SU-DHL-6 (cell line): ENCODE measurements around the gene FAM200A.

Experiments
- H2AFZ ChIP-seq: fragments of 200-600 bp; sonication (generic); 2 replicates; pipeline ENCODE4 v1.6.1; 2014; ENCODE audit warnings: low read depth, mild to moderate bottlenecking, moderate library complexity, mixed read lengths, antibody characterized with exemption, low read length; ENCODE audit not compliant: severe bottlenecking
- H3F3A ChIP-seq: fragments of 200-600 bp; shearing (Covaris generic); 2 replicates; pipeline ENCODE4 v1.6.0; 2016; ENCODE audit warnings: antibody characterized with exemption, mild to moderate bottlenecking; ENCODE audit not compliant: insufficient read depth
- H3K27ac ChIP-seq: fragments of 200-600 bp; sonication (generic); 2 replicates; pipeline ENCODE4 v1.5.1; 2016; ENCODE audit warnings: low read depth, mild to moderate bottlenecking, low read length, moderate library complexity, mixed read lengths
- H3K27me3 ChIP-seq: fragments of 200-600 bp; sonication (generic), shearing (Covaris generic); 2 replicates; pipeline ENCODE4 v1.6.0; 2014; ENCODE audit warnings: mild to moderate bottlenecking, low read length
- H3K36me3 ChIP-seq: fragments of 200-600 bp; sonication (generic); 2 replicates; pipeline ENCODE4 v1.6.1; 2014; ENCODE audit warnings: mild to moderate bottlenecking, low read length, mixed read lengths
- H3K4me2 ChIP-seq: fragments of 300-600, 200-600 bp; shearing (Covaris generic), sonication (generic); 2 replicates; pipeline ENCODE4 v1.6.0; 2014; ENCODE audit warnings: low read length, low read depth, mild to moderate bottlenecking; ENCODE audit not compliant: poor library complexity, severe bottlenecking
- H3K4me3 ChIP-seq: fragments of 200-600 bp; sonication (generic); 2 replicates; pipeline ENCODE4 v1.5.1; 2014; ENCODE audit warnings: antibody characterized with exemption, low read length, mild to moderate bottlenecking, mixed read lengths; ENCODE audit not compliant: insufficient read depth, poor library complexity, severe bottlenecking
- H3K79me2 ChIP-seq: fragments of 200-600 bp; sonication (generic); 2 replicates; pipeline ENCODE4 v1.6.1; 2014; ENCODE audit warnings: mild to moderate bottlenecking, low read length, moderate library complexity; ENCODE audit not compliant: insufficient read depth
- H3K9ac ChIP-seq: fragments of 200-600 bp; sonication (generic); 2 replicates; pipeline ENCODE4 v1.7.0; 2014; ENCODE audit warnings: mild to moderate bottlenecking, low read length
- H3K9me2 ChIP-seq: fragments of 200-600 bp; sonication (generic); replicated peaks from 2 replicates; pipeline ENCODE4 v1.6.1; 2014; ENCODE audit warnings: low read length; ENCODE audit not compliant: insufficient read depth
- H3K9me3 ChIP-seq: fragments of 200-600 bp; sonication (generic); 2 replicates; pipeline ENCODE4 v1.6.1; 2014; ENCODE audit warnings: low read length, mixed read lengths; ENCODE audit not compliant: insufficient read depth
- H4K20me1 ChIP-seq: fragments of 200-600 bp; sonication (generic); 2 replicates; pipeline ENCODE4 v1.6.1; 2014; ENCODE audit warnings: low read depth, mild to moderate bottlenecking, antibody characterized with exemption, low read length, moderate library complexity, mixed read lengths
- CTCF ChIP-seq: fragments of 200-600 bp; sonication (generic); IDR thresholded peaks from one replicate; pipeline ENCODE4 v1.5.1; 2017; ENCODE audit warnings: antibody characterized with exemption, mild to moderate bottlenecking, low read length, moderate library complexity; ENCODE audit not compliant: insufficient read depth, poor library complexity, severe bottlenecking
- EZH2phosphoT487 ChIP-seq: fragments of 200-600 bp; sonication (generic), shearing (Covaris generic); conservative IDR thresholded peaks from 2 replicates; pipeline ENCODE4 v1.6.1; 2018; ENCODE audit warnings: mild to moderate bottlenecking, antibody characterized with exemption, low read length, moderate library complexity, mixed read lengths

The FAM200A gene

GRCh38 chr7:99579956-99580777 is 28.3 kb upstream of the FAM200A start:
- Histone ChIP-seq H4K20me1 (no peaks in the 10 kb centered on the region), H2AFZ (no peak overlapping the region), H3K27ac (no peak overlapping the region), H3K4me2 (peak overlapping the region; percentile 32), H3K79me2 (no peaks in the 10 kb centered on the region), H3K9me2 (no peaks in the 10 kb centered on the region), H3K4me3 (no peak overlapping the region), H3K9me3 (no peaks in the 10 kb centered on the region), H3K27me3 (no peaks in the 10 kb centered on the region), H3K9ac (peak overlapping the region; percentile 10; the same call in 1 of the 2 replicates), H3F3A (0 out of 2 replicates have a peak, but pooled peaks cover 9% of the 10 kb centered on the region), H3K36me3 (no peaks in the 10 kb centered on the region)
- TF ChIP-seq EZH2phosphoT487 (no peak), CTCF (peak; percentile 23)

DNA sequence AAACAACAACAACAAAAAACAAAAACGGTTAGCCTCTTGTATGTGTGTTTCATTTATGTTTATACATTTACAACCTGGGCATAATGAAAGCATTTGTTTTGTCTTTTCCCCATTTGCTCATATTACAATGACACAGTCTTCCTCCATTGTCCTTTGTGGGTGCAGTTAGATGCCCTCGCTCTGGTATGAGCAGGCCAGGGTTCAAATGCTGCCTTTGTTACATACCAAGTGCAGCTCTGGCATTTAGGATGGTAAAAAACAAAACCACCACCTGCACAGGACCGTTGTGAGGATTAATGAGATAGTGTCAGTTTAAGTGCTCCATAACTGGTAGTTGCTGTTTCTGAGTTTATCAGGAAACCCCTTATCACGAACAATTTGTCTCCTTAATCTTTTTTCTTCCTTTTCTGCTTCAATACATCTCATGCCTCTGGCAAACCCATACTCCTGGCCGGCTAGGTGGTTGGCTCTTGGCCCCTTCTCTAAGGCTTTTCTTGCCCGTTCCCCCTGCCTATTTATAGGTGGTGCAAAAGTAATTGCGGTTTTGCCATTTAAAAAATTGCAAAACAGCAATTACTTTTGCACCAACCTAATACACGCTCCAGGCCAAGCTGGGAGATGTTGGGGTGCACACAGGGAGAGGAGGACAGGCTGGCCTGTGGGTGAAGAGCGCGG is 27.5 kb upstream of the FAM200A start:
- H3K4me3 ChIP-seq: no peak overlapping the region
- H3K9me2 ChIP-seq: no peaks in the 10 kb centered on the region
- no peaks in the 10 kb centered on the region for H3K79me2 ChIP-seq
- H3K9ac ChIP-seq: peak overlapping the region; percentile 10; the same call in 1 of the 2 replicates
- no peak overlapping the region for H2AFZ ChIP-seq
- no peaks in the 10 kb centered on the region for H3K9me3 ChIP-seq
- H3K4me2 ChIP-seq: peak overlapping the region; percentile 32
- no peak overlapping the region for H3K27ac ChIP-seq
- no peaks in the 10 kb centered on the region for H3K36me3 ChIP-seq
- 0 out of 2 replicates have a peak, but pooled peaks cover 9% of the 10 kb centered on the region for H3F3A ChIP-seq
- TF ChIP-seq CTCF (no peak), EZH2phosphoT487 (no peak)
- no peaks in the 10 kb centered on the region for H3K27me3 ChIP-seq
- H4K20me1 ChIP-seq: no peaks in the 10 kb centered on the region

DNA sequence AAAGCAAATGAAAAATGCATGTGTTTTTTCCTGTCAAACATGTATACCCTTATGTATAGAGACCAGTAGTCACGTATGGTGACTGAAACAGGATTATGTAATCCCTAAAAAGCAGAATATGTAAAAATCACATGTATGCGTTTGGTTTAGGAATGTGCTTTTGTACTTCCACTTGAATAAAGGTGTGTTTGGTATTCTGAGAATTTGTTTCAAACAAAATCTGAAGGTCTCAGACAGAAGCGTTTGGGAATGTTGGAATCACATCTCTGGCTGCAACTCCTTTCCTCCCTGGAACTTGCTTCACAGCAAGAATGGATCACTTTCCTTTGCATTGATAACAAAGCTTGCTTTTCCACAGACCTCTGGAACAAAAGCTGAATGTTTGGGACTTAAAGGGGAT is 24.3 kb upstream of the FAM200A start:
- Histone ChIP-seq H2AFZ (no peak overlapping the region), H4K20me1 (no peaks in the 10 kb centered on the region), H3K27ac (no peak overlapping the region), H3K79me2 (no peaks in the 10 kb centered on the region), H3K9me2 (no peaks in the 10 kb centered on the region), H3K9me3 (no peaks in the 10 kb centered on the region), H3K4me2 (no peak overlapping the region), H3K4me3 (no peak overlapping the region), H3F3A (0 out of 2 replicates have a peak, but pooled peaks cover 9% of the 10 kb centered on the region), H3K36me3 (peaks cover 4% of the 10 kb centered on the region; the same call in 1 of the 2 replicates), H3K27me3 (no peaks in the 10 kb centered on the region), H3K9ac (no peak overlapping the region)
- TF ChIP-seq EZH2phosphoT487 (no peak), CTCF (no peak)
